HTERT RPE-1 (cell line): ENCODE data around the gene TBC1D2B.

Experiments used
- in situ Hi-C: fragments of 300-500 bp; cut with MboI; formaldehyde crosslinking; loops from 4 replicates; pipeline ENCODE4 v1.14.3; 2020; ENCODE audit warnings: low sequenced_read_pairs

The TBC1D2B gene

DNA sequence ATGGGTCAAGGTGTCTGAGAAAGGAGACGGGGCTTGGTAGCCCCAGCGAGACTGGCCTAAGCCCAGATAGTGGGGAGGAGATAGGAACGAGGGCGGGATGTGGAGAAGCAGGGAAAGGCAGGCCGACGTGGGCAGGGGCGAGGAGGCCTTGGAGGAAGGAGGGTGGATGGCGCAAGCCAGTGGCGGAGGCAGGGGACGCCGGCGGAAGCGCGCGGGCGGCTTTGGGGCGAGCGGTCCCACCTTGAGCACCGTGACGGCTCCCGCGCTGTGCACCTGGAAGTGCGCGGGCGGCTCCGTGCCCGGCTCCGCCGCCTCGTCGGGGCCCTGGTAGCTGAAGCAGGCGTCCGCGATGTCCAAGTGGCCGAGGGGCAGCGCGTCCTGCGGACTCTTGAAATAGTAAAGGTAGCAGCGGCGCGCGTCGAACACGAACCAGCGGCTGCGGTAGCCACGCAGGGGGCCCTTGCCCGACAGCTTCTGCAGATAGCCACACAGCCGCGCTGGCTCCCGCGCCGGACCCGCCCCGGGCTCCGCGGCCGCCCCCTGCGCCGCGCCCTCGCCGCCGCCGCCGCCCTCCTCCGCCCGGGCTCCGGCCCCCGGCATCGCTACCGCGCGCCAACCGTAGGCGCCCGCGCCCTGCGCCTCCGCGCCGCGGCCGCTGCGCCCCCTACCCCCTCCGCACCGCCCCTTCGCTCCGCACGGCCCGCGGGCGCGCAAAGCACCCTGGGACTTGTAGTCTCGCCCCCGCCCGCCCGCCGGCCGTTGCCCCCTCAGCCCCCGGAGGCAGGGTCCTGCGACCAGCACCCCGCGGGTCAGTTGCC is at the start of gene TBC1D2B:
Gene TBC1D2B (minus strand): TSS at position 659 of the 818 bp plus-strand sequence. CDS start 59 bp downstream, at position 600.
- in situ Hi-C loops: no loop called here

DNA sequence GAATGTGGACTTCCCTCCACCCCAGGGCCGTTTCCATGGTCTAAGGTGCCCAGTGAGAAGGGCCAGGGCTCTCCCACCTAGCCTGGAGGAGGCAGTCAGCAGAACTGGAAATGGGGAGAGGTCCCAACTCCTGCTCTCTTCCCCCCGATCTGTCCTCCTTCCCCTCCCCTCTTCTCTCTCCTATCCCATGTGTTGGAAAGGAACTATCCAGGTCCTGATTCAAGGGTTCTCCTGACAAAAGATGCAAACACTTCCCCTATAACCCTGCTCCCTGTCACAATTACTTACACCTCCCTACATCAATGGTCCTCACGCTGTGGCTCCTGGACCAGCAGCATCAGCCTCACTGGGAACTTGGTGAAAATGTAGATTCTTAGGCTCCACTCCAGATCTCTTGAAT is 47.8 kb upstream of the TBC1D2B start:
- in situ Hi-C loops: no loop called here

DNA sequence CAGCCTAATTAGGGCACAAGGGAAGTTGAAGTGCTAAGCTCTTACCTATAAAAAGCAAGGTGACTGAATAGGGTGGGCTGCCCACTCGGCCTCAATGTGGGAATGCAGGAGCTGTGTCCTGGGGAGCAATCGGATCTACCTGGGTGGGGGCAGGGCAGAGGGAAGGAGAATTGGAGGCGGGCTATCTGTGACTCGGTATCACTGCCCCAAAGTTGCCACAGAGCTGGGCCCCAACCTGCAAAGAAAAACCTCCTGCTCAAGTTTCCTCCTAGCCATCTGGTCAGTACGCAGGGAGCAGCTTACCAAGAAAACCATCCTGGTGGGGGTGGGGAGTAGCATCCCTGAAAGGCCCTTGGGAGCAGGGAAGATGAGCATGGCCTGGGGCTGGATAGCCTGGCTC is 43.0 kb upstream of the TBC1D2B start:
- in situ Hi-C loops: loop anchor here (25.0 kb wide), 1 partner anchor 158 kb away; no protein-coding TSS in a partner anchor

DNA sequence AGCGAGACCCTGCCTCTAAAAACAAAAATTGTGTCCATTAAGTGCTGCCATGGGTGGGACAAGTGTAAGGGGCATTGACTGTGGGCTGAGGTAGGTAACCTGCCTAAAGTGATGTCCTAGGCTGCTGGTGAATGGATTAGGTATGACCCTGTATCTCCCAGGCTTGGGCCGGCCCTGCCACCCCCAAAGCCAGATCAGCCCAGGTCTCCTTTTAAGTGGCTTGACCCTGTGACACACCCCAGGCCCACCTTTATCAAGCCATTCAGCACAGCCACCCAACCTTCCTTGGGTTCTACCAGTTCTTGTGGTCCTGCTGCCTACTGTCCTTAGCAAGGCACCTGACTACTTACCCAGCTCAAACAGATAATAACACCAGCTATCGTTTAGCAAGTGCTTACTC is 35.0 kb upstream of the TBC1D2B start:
- in situ Hi-C loops: loop anchor here (25.0 kb wide), 1 partner anchor 150 kb away; no protein-coding TSS in a partner anchor

DNA sequence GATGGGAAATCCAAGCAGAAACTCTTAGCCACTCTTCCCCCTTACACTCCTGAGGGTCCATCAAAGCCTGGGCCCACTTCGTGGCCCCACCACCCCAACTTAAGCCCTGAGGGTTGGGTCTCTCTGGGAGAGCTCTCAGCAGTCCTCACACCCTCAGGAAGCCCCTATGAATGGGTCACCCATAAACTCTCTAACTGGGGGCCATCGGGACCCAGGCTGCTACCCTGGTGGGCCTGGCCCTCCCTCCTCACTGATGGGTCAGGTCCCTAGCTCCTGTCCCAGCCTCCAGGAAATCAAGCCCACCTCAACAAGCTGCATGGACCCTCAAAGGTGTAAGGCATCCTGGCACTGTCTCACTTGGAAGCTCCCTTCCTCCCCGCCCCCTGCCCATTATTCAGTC is 34.3 kb upstream of the TBC1D2B start:
- in situ Hi-C loops: loop anchor here (25.0 kb wide), 1 partner anchor 149 kb away; no protein-coding TSS in a partner anchor

DNA sequence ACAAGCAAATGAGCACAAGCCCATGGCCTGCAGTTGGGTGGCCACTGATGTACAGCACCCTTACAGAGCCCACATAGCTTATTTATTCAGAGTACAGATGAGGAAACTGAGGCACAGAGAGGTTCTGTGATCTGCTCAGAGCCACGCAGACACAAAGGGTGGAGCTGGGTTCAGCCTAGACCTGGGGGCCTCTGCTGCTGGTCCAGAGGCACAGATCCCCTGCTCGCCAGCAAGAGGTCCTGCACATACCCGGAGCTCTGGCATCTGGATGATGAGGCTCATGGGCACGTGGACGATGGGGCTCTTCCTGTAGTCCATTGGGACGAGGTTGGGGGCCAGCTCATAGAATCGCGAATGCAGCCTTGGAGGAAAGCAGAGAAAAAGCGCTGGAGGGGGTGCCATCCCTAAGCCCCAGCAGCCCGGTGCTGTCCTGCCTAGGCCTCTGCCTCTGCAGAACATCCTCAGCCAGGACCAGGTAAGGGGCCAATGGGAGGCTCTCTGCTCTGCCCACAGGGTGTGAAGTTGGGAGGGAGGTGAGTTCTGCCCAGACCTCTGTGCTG is 33.5 kb upstream of the TBC1D2B start:
- in situ Hi-C loops: loop anchor here (25.0 kb wide), 1 partner anchor 149 kb away; no protein-coding TSS in a partner anchor

DNA sequence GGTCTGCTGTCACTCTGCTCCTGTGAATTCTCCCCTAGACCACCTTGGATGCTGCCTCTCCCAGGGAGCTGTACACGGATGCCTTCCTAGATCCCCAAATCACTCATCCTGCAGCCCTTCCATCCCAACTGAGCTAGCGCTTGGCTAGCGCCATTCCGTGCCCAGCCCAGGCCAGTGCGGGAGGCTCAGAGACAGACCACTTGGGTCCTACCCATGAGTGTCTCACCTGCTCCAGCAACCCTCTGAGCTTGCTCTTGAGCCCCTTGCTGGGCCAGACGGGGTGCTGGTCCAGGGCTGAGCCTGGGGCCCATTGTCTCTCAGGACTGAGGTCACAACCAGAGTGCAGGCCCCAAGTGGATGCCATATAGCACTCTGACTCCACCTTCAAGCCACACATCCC is 32.6 kb upstream of the TBC1D2B start:
- in situ Hi-C loops: loop anchor here (25.0 kb wide), 1 partner anchor 148 kb away; no protein-coding TSS in a partner anchor

DNA sequence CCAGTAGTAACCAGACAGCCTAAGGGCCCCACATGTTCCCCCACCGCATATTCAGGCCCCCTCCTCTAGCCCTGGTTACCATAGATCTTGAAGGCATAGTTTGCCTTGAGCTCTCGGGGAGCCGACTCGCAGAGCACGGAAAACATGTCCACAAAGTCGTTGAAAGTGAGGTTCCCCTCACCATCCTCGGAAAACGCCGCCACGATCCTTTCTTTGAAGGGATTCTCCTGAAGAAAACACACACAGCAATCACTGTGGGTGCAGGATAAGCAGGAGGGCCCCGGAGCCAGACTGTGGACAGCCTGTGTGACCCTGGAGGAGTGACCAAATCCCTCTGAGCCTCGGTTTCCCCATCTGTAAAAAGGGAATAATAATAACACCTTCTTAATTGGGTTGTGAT is 31.6 kb upstream of the TBC1D2B start:
- in situ Hi-C loops: loop anchor here (25.0 kb wide), 1 partner anchor 147 kb away; no protein-coding TSS in a partner anchor

DNA sequence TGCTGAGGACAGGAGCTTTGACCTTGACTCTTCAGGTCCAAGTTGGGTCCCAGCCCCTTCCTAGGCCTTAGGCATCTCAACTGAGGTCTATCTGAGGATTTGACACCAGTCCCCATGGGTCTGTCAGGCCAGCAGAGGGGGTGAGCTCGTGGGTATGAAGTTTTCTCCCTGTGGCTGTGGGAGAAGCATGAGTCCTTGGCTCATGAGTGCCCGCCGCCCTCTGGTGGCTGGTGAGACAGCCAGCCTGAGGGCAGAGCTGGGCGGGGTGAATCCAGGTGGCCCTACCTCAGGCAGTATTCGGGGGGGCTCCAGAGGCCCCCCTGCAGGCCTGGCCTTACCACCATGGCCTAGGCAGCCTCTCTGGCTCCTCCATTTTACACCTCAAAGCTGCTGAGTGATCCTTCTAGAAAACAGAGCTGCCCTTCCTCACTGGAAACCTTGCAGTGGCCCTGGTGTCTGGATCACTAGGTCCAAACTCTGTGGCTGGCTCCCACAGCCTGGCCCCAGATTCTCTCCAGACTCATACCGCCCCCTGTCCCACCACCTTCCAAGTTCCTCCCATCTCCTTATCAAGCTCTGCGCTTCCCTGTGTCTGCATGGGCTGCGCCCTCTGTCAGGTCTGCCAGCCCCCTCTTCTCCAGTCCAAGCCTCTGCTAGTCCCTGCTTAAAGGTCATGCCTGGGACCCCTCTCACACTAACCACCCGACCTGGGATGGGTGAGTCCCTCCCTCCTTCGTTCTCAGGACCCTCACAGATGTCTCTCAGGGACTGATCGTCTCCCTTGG is 31.0 kb upstream of the TBC1D2B start:
- in situ Hi-C loops: loop anchor here (25.0 kb wide), 1 partner anchor 146 kb away; no protein-coding TSS in a partner anchor

DNA sequence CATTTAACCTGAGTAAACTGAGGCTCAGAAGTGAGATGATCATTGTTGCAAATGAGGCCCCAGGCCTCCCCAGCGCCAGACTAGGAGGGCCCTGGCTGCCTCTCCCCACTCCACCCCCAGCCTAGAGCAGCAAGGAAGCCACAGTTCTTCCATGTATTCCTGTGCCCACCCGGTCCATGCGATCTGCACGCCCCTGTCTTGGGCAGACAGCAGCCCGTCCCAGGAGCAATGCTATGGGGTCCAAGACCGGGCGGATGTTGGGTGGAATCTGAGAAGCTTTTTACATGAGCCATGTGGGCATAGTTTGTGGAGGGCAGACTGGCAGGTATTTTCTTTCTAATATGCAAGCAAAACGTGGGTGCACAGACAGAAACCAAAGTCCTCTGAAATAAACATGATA is 30.0 kb upstream of the TBC1D2B start:
- in situ Hi-C loops: loop anchor here (25.0 kb wide), 1 partner anchor 145 kb away; no protein-coding TSS in a partner anchor

DNA sequence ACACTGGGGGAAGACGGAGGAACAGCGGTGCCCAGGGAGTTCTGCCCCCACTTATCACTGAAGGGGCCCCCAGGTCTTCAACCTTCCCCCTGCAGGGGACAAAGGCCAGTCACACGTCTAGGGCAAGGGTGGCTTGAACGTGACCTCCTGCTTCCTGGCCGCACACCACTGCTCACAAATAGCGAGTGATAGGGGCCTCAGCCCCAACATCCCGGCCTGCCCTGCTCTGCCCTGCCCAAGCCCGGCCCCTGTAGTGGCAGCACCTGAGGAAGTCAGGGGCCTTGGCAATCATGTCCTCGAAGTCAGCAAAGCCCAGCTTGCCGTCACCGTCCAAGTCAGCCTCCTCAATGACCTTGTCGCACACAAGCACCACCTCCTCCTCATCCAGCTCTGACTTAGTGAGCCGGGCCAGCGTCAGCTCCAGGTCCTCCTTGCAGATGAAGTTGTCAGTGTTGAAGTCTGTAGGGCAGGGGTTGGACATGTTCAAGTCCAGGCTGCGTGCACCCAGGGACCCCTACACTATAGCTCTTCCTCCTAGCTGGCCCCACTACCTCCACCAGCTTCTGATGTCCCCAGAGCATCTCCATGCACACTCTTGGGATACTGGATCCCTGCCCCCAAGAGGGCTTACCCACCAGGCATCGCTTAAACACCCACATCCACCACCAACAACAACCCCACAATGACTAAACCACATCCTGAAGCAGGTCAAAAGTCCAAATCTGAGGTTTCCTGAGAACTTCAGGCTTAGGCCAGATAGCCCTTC is 28.1 kb upstream of the TBC1D2B start:
- in situ Hi-C loops: loop anchor here (25.0 kb wide), 1 partner anchor 143 kb away; no protein-coding TSS in a partner anchor

DNA sequence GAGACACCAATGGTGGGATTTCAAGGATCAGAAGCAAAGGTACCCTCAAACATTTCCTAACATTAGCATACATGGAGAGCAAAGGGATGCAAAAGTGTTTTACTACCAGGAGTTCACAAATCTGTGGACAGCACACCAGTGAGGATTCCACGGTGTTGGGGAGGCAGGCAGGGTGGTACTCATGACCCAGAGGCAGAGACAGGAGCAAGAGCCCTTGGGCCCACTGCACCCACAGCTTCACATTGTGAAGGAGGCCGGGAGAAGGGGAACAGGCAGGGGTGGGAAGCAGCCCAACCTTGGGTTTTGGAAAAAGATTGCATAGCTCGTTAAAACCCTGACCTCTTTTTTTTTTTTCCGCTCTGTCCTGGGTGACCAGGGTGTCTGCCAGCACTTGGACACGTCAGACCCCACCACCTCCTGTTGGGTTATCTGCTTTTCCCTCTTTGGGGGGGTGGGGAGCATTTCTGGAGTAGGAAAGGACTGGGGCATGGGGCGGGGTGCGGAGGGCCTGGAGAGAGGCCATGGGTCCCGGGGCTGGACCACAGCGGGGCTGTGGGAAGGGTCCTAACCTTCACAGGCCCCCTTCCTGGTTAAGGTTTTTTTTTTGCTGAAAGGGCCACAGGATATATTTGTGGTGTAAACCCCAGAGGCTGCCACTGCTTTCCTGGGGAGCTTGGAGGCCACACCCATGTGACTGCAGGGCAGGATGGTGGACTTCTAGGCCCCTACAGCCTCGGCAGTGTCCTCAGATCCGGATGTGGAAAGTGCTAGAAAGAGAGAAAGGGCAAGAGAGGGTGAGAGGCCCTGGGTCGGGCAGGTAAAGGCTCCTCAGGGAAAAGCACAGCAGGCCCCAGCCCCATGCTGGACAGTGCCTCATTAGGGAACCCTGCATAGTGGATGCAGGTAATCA is 27.3 kb upstream of the TBC1D2B start:
- in situ Hi-C loops: loop anchor here (25.0 kb wide), 1 partner anchor 143 kb away; no protein-coding TSS in a partner anchor

DNA sequence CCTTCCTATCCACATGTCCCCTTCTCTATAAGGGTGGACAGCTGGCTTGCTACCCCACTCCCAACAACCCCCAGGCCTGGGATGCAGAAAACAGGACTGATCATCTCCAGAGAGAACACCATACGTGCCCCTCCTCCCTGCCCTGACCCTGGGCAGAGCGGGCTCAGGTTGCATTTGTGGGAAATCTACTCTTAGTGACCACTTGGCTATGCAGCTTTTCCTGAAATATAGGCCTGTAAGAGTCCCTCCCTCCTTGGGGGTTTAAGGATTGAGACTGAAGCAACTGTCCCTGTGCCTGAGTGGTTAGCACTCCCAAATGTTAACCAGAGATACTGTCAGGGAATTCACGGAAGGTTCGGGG is 26.6 kb upstream of the TBC1D2B start:
- in situ Hi-C loops: loop anchor here (25.0 kb wide), 1 partner anchor 142 kb away; no protein-coding TSS in a partner anchor

DNA sequence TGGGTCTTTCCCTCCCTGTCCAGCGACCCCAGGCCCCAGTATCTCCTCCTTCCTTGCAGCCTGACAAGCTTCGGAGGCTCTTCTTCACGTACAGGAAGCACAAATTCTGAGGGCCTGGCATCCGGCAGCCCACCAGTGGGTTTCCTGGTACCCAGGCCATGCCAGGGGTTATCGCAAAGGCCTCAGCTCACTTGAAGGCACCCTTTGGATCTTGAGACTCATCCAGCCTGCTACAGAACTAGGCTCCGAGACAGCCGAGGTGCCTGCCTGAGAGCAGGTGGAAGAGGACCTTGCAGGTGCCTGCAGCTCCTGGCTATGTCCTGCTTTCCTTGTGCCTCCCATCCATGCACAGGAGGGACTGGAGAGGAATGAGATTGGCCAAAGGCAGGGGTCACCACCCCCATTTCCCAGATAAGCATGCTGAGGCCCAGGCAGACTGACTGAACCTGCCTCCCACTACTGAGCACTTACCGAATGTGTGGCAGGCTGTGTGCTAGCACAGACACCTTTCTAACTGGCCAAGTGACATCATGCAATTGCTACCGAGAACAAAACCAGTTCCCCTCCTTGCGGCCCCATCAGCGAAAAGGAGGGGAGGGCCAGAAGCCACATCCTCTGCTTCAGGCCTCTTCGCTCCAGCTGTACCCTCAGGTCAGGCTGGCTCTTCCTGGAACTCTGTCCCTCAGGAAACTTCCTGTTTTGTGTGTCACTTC is 26.1 kb upstream of the TBC1D2B start:
- in situ Hi-C loops: loop anchor here (25.0 kb wide), 1 partner anchor 141 kb away; no protein-coding TSS in a partner anchor

DNA sequence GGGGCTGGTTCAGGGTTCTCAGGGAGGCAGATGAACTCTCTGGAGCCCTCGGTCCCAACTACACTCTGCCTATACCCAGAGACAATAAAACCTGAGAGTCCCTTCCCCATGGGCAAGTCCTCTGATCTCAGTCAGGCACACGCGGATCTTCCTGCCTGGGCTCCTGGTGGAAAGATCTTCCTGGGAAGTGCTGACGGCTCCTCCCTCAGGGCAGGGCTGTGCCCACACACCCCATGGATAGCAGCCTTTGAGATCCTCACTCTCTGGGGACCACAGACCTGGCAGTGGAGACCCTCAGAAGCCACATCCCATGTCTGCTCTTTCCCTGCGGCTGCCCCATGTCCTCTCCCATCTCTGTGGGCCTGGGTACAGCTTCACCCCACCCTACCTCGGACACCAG is 25.2 kb upstream of the TBC1D2B start:
- in situ Hi-C loops: loop anchor here (25.0 kb wide), 1 partner anchor 140 kb away; no protein-coding TSS in a partner anchor

DNA sequence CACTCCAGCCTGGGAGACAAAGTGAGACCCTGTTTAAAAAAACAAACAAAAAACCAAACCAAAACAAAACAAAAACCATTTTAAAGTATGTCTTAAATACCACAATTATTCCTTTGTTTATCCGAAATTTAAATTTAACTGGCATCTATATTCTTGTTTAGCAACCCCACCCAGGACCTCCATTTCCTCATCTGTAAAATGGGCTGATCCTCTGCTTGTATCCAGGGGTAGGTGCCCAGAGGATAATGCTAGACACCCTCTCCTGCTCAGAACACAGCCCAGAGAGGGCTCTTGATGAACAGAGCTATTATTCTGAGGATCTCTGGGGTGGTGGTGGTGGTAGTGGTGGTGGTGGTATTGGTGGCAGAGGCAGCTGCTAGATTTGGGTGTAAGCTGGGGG is 24.7 kb upstream of the TBC1D2B start:
- in situ Hi-C loops: loop anchor here (25.0 kb wide), 1 partner anchor 140 kb away; no protein-coding TSS in a partner anchor

DNA sequence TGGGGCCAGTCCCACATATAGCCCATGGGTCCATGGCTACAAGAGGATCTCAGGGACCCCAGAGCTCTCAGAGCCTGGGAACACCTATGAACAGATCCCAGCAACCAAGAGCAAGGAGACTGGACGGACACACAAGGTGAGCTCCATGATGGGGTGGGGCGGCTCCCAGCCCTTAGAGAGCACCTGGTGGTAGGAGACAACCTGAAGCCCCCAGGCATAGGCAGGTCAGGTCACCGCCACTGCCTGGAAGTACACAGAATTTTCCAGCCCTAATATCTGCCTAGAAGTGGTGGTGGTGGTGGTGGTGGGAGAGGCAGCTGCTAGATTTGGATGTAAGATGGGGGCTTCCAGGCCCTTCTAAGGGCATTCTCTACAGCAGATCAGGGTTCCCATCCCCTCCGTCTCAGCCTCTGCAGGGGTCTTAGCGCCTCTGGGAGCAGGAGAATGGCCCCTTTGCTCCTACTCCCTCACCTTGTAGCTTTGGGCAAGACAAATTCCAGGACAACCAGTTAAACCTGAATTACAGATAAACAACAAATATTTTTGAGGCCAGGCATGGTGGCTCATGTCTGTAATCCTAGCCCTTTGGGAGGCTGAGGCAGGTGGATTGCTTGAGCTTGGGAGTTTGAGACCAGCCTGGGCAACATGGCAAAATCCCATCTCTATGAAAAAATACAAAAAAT is 24.1 kb upstream of the TBC1D2B start:
- in situ Hi-C loops: loop anchor here (25.0 kb wide), 1 partner anchor 139 kb away; no protein-coding TSS in a partner anchor

DNA sequence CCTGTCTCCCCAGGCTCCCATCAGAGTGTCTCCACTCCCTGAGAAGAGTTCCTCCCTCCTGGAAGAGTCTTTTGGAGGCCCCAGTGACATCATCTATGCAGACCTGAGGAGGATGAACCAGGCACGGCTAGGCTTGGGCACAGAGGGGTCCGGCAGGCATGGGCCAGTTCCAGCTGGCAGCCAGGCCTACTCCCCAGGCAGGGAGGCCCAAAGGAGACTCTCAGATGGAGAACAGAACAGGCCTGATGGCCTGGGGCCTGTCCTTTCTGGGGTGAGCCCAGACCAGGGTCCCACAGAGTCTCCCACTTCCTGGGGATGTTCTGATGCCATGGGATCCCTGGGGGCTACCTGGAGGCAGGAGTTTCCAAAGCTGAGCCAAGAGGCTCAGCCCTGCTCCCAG is 23.4 kb upstream of the TBC1D2B start:
- in situ Hi-C loops: loop anchor here (25.0 kb wide), 1 partner anchor 139 kb away; no protein-coding TSS in a partner anchor
